Mucosa of descending colon (tissue), 3 donors: Measurements from ENCODE around the gene NTF3. TPM values are rescaled to one million over a fixed set of nuclear protein-coding genes. Genes with fewer than 3 reads are reported as not detected.

Experiments
- ATAC-seq: fragments of 200-7000 bp; cut with Tn5 transposase; one replicate; pipeline ENCODE4 v1.9.1; 2020; ENCODE audit warnings: mild to moderate bottlenecking, moderate library complexity
- DNase-seq, 3 donors: peaks; one replicate each; pipeline ENCODE4 v3.0.0-alpha.2; 2020
- H3K36me3 ChIP-seq: fragments of 200-600 bp; one replicate; pipeline ENCODE4 v1.8.0; 2021; ENCODE audit warnings: low read depth, mild to moderate bottlenecking
- H3K4me1 ChIP-seq: fragments of 200-600 bp; one replicate; pipeline ENCODE4 v1.8.0; 2021; ENCODE audit warnings: low read depth, mild to moderate bottlenecking
- H3K4me3 ChIP-seq: fragments of 200-600 bp; one replicate; pipeline ENCODE4 v1.8.0; 2021; ENCODE audit warnings: mild to moderate bottlenecking
- H3K9me3 ChIP-seq: fragments of 200-600 bp; one replicate; pipeline ENCODE4 v1.8.0; 2021; ENCODE audit warnings: mild to moderate bottlenecking
- CTCF ChIP-seq: fragments of 200-600 bp; IDR thresholded peaks from one replicate; pipeline ENCODE4 v1.8.0; 2022; ENCODE audit warnings: antibody characterized with exemption, mild to moderate bottlenecking
- intact Hi-C, 2 donors: fragments of 100-400 bp; cut with DNase I in 1 of 2; cut with micrococcal nuclease in 1 of 2; formaldehyde crosslinking; loops; one replicate each; pipeline versions ENCODE4 v1.11.0 to v1.11.1; 2022; cut with DNase I, micrococcal nuclease
- total RNA-seq, 3 donors: library from RNA; stranded (reverse); fragmentation: NEBNext Ultra II Directional in 2 of 3; extraction: Animal tissue kit (Norgen Biotek cat#: 25700) in 2 of 3; gene quantifications; one replicate each; pipeline versions ENCODE4 v1.2.1 to v1.2.4, GENCODE V29; 2021 to 2023
- donor health status: DM: no; HTN: no; CAD: no; lungs with moderate emphysema.
- donor health status: DM: no; HTN: no; CAD: no.
- donor health status: DM: no; HTN: yes; CAD: no.

Gene NTF3
- total RNA-seq, 3 donors from 2014 or later: 0.58 to 1.4 (median 1.4) TPM

GRCh38 chr12:5497329-5498053 lies 65.6 kb downstream of the NTF3 start:
- H3K36me3 ChIP-seq: no peaks in the 10 kb centered on the region
- intact Hi-C loops: no loop called here
- peaks cover 52% of the 10 kb centered on the region for H3K4me1 ChIP-seq
- H3K4me3 ChIP-seq: no peak overlapping the region
- DNase-seq: peak in 2 of 3 donors; percentile 47 to 68
- H3K9me3 ChIP-seq: no peaks in the 10 kb centered on the region
- peak; percentile 70 for ATAC-seq
- TF ChIP-seq CTCF: no peak

GRCh38 chr12:5498076-5498475 lies 66.2 kb downstream of the NTF3 start:
- no peak for TF ChIP-seq CTCF
- Histone ChIP-seq H3K4me3 (no peak overlapping the region), H3K4me1 (peaks cover 54% of the 10 kb centered on the region), H3K9me3 (no peaks in the 10 kb centered on the region), H3K36me3 (no peaks in the 10 kb centered on the region)
- ATAC-seq (no peak), DNase-seq (no peak)
- intact Hi-C loops: no loop called here

GRCh38 chr12:5498806-5499205 lies 66.9 kb downstream of the NTF3 start:
- no peak for TF ChIP-seq CTCF
- no peaks in the 10 kb centered on the region for H3K36me3 ChIP-seq
- peaks cover 54% of the 10 kb centered on the region for H3K4me1 ChIP-seq
- no peak overlapping the region for H3K4me3 ChIP-seq
- DNase-seq (peak in 1 of 3 donors; percentile 45), ATAC-seq (no peak)
- intact Hi-C loops: no loop called here
- no peaks in the 10 kb centered on the region for H3K9me3 ChIP-seq

GRCh38 chr12:5499566-5500330 lies 67.8 kb downstream of the NTF3 start:
- ATAC-seq (peak; percentile 78), DNase-seq (peak in 1 of 3 donors; percentile 45)
- TF ChIP-seq CTCF: no peak
- Histone ChIP-seq H3K36me3 (no peaks in the 10 kb centered on the region), H3K4me3 (no peak overlapping the region), H3K9me3 (no peaks in the 10 kb centered on the region), H3K4me1 (peaks cover 52% of the 10 kb centered on the region)
- intact Hi-C loops: no loop called here

GRCh38 chr12:5500331-5500659 lies 68.4 kb downstream of the NTF3 start:
- Histone ChIP-seq H3K36me3 (no peaks in the 10 kb centered on the region), H3K4me1 (peaks cover 46% of the 10 kb centered on the region), H3K4me3 (no peak overlapping the region), H3K9me3 (no peaks in the 10 kb centered on the region)
- intact Hi-C loops: no loop called here
- TF ChIP-seq CTCF: no peak
- peak in 2 of 3 donors; percentile 47 to 76 for DNase-seq
- ATAC-seq: no peak
